Measurements from ENCODE around the gene ULK2.
"Not testable (repeated sequence)": the region's sequence is repeated elsewhere in the genome, so short reads cannot be mapped to it uniquely, and the experiment has no call there.

Gene ULK2

GRCh38 chr17:19867329-19868078, at the start of gene ULK2:
ULK2 (minus strand) TSS chr17:19867936; CDS start chr17:19867417, 519 bp downstream.
- peak; percentile 55 for DNase-seq

DNA sequence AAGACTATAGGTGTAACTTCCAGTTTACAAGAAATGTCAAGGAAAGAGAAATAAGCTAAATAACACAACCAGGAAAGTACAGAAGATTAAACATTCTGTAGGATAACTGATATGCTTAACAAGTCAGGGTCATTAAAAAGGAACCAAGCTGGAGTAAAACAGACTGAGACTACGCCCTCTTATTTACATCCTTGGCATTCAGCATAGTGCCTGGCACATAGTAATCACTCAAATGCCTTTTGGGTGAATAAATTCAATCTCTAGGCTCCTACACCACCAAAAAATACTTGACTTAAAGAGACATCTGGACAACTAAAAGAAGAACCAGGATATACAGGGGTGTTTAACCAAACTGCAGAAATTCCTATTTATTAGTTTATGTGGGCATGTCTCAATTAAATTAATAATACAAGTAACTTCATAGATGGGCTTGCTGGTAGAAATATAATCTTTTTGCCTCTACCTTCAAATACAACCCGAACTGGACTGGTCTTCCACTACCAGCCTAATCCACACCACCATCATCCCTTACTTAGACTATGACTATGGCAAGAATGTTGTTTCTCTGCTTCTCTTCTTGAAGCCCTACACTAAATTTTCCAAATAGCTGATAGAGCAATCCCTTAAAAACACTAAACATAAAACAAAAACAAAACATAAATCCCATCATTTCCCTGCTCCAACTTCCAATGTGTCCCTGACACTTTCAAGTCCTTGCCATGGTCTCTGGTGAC, 47.7 kb upstream of the ULK2 start:
- DNase-seq = no peak

DNA sequence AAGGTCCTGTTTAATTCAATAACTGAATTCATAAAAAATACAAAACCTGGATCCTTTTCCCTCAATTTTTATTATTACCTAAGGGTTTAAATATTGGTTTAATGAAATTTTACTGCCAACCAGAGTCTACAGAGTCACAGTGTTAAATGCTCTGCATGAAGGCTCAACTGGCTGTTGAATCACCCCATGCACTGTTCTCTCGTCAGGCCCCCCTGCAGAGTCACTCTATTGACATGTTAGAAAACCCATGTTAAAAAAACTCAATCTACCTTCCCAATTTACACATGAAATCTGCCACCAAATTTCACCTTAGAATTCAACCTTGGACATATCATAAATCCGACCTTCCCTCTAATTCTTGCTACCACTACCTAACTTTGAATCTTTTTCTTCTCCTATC, 43.3 kb upstream of the ULK2 start:
- no peak for DNase-seq

GRCh38 chr17:19909139-19909538, 41.4 kb upstream of the ULK2 start:
- DNase-seq = no peak

- no peak for DNase-seq
Measured at GRCh38 chr17:19905502-19905901, 37.8 kb upstream of the ULK2 start.

- DNase-seq = no peak
Measured at GRCh38 chr17:19904924-19905323, 37.2 kb upstream of the ULK2 start.

DNA sequence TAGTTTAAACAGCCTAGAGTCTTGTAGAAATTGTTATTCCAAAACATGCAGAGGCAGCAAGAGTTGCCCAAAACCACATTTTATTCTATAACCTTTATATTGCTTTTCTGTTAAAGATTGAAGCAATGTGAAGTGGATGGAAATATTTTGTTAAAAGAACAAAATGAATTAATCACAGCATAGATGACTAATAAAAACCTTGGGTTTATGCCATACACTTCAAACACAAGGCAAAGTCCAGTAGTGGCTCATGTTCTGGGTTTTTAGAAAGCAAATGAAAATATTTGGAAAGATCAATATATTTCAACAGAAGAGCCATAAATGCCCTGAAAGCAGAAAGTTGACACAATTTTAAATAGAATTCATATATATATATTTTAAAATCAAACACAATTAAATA, 36.7 kb upstream of the ULK2 start:
- no peak for DNase-seq

DNA sequence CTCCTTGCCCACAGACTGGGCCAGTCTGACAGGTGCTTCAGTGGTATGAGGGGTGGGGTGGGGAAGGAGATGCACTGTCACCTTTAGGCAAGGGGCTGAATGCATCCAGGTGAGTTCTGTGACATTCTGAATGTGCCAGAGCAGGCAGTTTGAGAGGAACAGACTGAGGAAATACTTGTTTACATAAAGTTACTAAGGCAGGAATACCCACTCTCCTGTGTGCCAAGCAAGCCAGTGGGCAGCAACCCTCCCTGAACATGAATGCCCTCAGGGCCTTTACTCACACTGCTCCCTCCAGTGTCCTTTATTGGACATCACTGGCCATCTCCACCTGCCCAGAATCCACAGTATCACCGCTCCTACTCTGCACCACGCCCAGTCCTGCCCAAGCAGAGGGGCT, 33.1 kb upstream of the ULK2 start:
- no peak for DNase-seq

DNA sequence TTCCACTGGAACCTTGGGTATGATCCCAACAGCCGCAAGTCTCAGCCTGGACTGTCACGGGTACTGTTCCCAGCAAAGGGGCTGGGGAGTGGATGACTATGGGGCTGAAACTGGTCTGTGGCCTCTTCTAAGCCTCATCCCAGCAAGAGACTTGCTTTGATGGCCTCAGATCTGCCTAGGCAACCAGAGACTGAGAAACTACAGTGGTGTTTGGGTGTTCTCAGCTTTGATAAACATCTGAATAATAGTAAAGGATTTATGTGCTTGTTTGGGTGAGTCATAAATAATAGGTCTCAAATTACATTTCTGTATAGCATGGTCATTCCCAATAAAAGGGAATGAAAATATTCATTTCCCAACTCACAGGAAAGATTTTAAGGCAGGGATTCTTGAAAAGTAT, 30.2 kb upstream of the ULK2 start:
- no peak for DNase-seq

GRCh38 chr17:19897090-19897837, 29.5 kb upstream of the ULK2 start:
- DNase-seq = no peak

GRCh38 chr17:19896679-19897078, 28.9 kb upstream of the ULK2 start:
- DNase-seq = no peak

DNA sequence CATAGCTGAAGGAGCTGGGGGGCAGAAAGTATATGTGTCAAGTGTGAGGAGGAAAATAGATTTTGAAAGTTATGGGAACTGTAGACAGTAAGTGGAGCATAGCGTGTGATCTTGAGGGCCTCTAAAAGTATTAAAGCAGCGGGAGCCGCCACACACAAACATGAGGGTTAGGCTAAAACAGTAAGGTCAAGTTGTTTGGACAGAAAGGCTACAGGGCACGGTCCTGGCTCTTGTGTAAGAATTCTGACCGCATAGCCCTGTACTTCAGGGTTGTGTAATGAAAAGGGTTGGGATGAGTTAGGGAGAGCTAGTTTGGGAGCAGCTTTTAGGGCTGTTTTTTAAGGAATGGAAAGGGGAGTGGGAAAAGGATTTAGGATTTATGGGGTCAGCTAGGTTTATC, 22.8 kb upstream of the ULK2 start:
- not testable (repeated sequence) for DNase-seq

DNA sequence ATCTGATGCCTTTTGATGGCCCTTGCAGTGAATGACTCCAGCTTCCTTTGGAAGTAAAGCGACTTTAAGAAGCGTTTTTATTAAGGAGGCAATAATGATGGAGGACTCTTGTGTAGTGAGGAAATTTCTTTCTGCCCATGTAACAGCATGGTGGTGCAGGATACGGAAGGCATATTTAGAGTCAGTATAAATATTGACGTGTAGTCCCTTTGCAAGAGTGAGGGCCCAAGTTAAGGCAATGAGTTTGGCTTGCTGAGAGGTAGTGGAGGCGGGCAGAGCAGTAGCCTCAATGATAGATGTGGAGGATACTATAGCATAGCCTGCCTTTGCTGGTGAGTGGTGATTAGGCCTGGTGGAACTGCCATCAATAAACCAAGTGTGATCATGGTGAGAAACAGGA, 22.3 kb upstream of the ULK2 start:
- not testable (repeated sequence) for DNase-seq

DNA sequence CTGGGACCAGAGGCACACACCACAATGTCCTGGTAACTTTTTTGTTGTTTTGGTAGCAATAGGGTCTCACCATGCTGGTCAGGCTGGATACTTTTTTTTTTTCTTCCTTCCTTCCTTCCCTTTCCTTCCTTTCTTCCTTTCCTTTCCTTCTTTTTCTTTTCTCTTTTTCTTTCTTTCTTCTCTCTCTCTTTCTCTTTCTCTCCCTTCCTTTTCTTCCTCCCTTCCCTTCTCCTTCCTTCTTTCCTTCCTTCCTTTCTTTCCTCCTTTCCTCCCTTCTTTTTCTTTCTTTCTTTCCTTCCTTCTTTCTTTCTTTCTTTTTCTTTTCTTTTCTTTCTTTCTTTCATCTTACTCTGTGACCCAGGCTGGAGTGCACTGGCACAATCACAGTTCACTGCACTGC, 18.4 kb upstream of the ULK2 start:
- DNase-seq = no peak

GRCh38 chr17:19883537-19884215, 15.9 kb upstream of the ULK2 start:
- DNase-seq = no peak

GRCh38 chr17:19880393-19880792, 12.7 kb upstream of the ULK2 start:
- DNase-seq = no peak

DNA sequence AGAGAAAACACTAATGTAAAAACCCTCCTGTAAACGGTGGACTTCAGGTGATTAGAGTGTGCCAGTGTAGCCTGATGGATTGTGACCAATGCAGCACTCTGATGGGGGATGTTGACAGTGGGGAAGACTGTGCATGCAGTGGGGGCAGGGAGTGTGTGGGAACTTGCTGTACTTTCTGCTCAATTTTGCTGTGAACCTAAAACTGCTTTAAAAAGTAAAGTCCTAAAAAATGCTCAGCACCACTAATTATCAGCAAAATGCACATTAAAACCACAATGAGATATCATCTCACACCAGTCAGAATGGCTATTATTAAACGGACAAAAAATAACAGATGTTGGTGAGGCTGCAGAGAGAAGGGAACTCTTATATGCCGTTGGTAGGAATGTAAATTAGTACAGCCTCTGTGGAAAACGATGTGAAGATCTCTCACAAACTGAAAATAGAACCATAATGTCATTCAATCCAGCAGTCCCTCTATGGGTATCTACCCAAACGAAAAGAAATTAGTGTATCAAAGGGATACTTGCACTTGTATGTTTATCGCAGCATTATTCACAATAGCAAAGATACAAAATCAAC, 9.7 kb upstream of the ULK2 start:
- DNase-seq = no peak

DNA sequence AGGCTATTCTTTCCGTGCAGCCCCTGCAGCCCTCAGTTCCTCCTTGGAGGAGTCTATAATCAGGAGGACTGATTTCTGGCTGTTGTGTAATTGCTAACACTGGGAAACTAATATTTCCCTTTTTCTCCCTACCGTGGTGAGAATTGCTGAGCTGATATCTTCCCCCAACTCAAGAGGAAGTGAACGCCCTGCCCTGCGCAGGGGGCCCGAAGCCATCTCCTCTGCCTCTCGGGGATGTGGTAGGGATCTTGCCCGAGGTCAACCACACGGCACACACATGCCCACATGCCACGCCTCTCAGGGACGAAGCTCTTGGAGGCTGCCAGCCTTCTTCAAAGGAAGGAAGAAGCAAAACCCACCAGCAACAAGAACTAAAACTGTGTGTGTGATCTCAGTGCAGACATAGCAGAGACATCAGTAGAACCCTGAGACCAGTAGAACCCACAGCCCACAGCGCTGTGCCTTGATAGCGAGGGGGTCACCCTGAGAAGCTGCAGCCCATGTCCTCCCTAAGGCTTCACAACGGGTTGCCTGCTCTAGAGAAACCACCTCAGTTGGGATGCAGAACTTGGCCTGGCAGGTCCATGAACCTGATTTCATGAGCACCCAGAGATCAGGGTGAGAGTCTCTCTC, 8.9 kb upstream of the ULK2 start:
- DNase-seq = no peak

DNA sequence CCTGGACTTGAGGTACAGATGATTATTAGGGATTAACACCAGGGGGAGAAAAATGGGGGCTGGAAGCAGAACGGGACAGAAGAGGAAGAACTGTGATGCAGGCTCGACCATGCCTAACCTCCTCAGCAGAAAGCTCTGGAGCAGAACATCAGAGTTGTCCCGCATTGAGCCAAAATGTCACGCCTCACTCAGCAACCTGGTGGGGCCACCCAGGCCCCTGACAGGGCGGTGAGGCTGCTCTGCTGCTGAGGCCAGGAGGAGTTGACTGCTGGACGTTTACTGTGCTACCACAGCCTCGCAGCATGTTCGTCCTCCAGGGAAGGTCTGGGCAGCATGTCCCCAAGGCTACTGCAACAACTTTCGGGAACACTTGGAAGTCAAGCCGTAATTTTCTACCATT, 6.5 kb upstream of the ULK2 start:
- DNase-seq = no peak

GRCh38 chr17:19873346-19873745, 5.6 kb upstream of the ULK2 start:
- DNase-seq = no peak

DNA sequence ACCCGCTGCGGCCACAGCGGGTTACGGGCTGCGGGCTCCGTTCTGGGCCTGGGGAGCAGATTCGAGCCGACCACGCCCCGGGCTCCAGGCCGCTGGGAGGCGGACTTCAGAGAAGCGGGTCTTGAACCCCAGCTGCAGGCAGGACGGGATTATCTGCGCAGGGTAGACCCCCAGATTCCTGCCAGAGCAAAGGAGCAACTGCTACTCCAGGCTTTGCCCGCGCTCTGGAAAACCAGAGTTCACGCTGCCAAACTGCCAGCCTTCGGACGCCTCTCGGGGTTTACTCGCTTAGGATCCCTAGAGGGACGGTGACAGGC, 301 bp upstream of the ULK2 start:
- DNase-seq = no peak

GRCh38 chr17:19867079-19867328, 732 bp downstream of the ULK2 start:
- peak; percentile 69 for DNase-seq

DNA sequence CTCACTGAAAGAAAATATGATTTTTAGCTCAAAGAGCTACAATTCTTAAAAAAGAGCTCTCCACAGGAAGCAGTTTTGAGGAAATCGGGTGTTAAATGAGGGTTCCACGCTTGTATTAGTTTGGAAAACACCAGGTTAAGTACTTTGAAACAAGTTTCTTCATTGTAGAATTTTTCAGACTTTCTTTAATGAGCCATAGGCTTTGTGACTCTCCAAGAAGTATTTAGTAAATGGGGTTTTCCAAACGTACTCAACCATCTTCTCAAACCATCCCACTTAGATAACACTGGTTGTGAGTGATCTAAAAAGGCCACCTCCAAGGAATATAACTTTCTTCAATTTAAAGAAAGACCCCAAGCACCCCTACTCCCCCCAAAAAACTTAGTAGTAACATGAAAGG, 2.7 kb downstream of the ULK2 start:
- DNase-seq = no peak

All from NCI-H510A treated with DMSO at 0.1 percent for 48 hours (cell line).